ENCODE results near the gene TPRG1.

The TPRG1 gene

DNA sequence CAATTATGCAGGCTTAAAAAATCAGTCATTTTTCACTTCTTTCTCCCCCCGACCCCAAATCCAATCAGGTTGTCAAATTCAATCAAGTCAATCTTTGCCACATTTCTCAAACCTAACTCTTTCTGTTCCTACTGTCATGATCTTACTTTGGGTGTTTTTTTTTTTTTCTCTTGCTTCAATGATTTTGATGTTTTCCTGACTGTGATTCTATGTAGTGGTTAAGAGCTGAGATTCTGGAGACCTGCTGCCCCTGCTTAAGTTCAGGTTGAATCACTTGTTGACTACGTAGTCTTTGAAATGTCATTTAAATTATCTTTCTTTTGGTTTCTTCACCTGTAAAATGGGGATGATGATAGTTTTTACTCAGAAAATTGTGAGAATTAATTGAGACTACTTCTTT lies 117.5 kb downstream of the TPRG1 start:
- no peak for DNase-seq
- TF ChIP-seq POLR2A (IDR thresholded peaks at IDR 0.05; ENCODE audit: low read length) (no peak), GATA1 (IDR thresholded peaks at IDR 0.05; ENCODE audit: low read depth, low read length) (no peak)

DNA sequence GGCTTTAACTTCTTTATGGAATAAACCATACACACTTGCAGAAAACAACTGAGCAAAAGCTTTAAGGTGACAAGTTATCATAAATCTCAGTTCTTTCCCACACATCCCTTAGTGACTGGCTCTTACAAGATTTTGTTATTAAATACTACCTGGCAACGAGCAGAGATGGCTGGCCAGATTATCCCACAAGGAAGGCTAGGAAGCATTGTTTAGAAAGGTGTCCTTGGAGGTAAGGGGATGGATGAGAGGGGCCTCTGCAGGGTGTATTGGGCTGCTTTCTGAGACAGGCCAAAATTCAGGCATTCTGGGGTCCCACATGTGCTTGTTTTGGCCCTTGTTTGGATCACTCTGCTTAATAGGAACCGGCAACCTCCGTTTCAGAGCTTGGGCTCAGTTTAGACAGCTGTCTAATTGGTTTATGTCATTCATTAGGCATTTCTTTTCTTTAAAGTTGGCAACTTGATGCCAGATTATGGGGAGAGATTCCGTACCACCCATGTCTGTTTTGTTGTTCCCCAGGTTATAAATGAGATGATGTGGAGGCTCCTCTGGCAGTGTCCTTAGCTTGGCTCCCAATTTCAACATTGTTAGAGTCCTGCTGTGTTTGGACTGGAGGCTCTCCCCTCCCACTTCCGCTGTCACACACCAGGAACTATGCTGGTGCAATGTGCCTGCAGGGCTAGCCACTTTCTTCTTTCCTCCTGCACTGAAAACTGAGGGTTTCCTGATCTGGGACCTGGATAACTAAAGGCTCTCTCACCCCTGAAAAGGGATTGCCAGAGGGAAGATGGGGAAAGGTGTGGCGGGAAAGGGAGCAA lies 121.1 kb downstream of the TPRG1 start:
- TF ChIP-seq GATA1 (IDR thresholded peaks at IDR 0.05; ENCODE audit: low read depth, low read length) (no peak), POLR2A (IDR thresholded peaks at IDR 0.05; ENCODE audit: low read length) (no peak)
- no peak for DNase-seq

DNA sequence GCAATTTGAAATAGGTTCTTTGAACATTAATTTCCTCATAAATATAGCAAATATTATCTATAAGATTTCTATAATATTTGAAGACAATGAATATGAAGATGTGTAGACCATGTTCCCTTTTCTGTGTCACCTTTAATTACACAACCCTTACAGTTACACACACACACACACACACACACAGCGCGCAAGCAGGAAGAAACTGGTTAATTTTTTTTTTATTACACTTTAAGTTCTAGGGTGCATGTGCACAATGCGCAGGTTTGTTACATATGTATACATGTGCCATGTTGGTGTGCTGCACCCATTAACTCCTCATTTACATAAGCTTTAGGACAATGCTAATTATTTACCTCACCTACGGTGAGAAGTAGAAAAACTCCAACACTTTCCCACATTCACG lies 122.9 kb downstream of the TPRG1 start:
- DNase-seq: no peak
- TF ChIP-seq POLR2A (IDR thresholded peaks at IDR 0.05; ENCODE audit: low read length): no peak
- TF ChIP-seq GATA1 (IDR thresholded peaks at IDR 0.05; ENCODE audit: low read depth, low read length): no peak

DNA sequence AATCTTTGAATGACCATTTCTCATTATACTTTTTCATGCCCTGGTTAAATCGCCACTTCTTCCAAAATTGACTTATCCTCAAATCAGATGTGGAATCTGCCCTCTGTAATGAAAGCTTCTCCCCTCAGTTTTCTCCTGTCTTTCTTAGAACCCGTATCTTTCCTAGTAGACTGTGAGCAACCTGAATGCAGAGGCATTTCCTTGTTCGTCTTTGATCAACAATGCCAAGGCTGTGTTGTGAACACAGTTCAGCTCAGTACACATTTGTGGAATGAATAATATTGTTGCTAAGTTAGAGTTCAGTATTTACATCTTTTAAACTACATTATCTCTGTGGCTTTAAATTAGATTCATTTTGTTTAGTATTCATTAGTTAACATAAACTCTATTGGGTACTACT lies 123.3 kb downstream of the TPRG1 start:
- TF ChIP-seq POLR2A (IDR thresholded peaks at IDR 0.05; ENCODE audit: low read length): no peak
- DNase-seq: no peak

DNA sequence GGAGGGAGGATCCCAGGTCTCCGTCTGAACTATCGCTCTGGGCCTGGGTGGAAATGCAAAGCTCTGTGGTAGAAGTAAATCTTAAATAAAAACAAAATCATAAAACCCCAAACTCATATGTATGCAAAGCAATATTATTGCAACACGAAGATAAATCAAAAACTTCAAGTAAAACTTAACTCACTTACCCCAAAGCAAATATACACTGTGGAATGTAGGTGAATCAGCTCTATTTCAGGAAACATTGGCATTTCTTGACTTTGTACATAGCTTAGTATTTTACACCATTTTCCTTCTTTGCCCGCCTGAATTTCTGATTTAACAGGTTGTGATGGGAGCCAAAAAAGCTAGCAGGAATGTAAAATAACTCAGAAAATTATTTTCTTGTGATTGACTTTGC lies 126.2 kb downstream of the TPRG1 start:
- no peak for TF ChIP-seq GATA1 (IDR thresholded peaks at IDR 0.05; ENCODE audit: low read depth, low read length)
- no peak for TF ChIP-seq POLR2A (IDR thresholded peaks at IDR 0.05; ENCODE audit: low read length)
- DNase-seq: no peak

DNA sequence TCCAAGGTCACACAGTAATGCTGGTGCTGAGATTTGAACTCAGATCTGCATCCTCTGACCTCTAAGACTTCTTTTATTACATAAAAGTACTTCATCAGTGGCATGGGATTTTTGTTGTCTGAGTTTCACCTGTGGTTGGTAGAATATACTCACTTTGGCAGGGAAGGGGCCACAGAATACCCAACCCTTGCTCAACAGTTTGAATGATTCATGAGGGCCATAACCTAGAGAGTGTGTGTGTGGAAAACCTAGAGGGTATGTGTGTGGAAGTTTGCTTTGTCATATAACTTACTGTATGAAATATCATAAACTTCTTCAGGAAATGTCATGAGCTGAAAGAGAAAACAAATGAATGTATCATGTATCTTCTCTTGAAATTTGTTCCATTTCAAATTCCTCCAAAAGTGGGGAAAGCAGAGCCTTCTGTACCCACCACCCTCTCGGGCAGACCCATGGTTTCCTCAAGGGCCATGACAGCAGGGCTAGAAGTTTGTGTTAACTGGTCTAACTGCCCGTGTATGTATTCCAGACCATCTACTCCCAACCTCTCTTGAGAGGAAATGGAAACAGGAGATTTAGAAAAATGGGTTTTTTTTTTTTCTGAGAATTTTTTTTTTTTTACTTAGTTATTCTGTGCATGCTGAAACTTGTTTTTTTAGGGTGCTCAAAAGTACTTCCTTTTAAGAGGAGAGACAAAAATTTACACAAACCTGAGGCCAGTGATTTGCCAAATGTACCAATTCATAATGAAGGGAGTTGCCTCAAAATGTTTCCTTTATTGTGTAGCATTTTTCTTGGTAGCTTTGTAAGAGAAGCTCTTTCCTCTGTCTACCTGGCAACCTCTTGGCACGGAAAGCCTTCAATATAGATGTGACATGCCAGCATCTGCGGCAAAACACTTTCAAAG lies 127.0 kb downstream of the TPRG1 start:
- TF ChIP-seq GATA1 (IDR thresholded peaks at IDR 0.05; ENCODE audit: low read depth, low read length) (no peak), POLR2A (IDR thresholded peaks at IDR 0.05; ENCODE audit: low read length) (no peak)
- DNase-seq: no peak

DNA sequence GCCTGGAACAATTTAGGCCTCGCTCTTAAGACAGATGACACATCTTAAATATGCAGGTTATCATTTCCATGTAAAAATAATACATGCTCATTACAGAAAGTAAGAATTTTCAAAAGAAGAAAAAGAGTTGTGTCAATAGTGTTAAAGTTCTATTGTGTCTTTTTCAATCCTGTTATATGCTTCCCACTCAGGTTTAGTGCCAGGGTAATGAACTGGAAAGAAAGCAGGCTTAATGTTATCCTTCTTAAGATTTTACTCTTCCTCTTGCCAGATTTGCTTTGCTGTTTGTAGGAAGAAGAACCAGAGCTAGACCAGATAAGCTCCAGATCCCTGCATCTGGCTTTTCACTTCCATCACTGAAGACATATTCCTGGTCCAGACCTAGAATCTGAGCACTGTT lies 128.6 kb downstream of the TPRG1 start:
- no peak for DNase-seq
- TF ChIP-seq GATA1 (IDR thresholded peaks at IDR 0.05; ENCODE audit: low read depth, low read length) (no peak), POLR2A (IDR thresholded peaks at IDR 0.05; ENCODE audit: low read length) (no peak)

DNA sequence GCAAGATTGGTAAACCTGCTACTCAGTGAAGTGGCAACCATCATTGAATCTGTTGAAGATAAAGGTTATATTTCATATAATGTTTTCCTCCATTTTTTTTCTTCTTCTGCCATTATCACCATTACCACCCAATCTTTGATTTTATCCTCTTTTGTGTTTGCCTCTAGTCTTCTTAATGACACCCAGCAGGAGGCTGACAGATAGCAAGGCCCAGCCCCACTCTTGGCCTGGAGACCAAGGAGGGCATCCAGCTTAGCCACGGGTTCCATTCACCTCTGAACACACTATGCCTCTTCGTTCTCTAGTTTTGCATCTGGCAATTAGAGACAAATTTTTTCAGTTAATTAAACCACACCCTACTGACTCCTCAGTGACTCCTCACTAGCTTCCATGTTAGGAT lies 129.7 kb downstream of the TPRG1 start:
- no peak for DNase-seq
- TF ChIP-seq GATA1 (IDR thresholded peaks at IDR 0.05; ENCODE audit: low read depth, low read length) (no peak), POLR2A (IDR thresholded peaks at IDR 0.05; ENCODE audit: low read length) (no peak)

DNA sequence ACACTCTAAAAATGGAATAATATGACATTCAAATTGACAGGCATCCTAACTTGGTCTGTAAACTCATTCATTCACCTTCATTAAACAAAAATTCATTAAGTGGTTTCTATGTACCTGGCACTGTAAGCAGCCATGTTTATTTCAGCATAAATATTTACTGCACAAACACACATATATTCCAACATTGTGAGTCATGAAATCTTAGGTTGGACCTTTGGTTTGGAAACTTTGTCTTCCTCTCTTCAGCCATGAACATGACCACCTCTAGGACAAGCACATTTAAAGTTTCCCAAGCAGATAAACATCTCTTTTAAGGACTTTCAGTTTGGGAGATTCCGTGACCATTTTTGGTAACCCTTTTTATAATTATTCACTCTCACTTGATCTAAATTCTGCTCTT lies 131.8 kb downstream of the TPRG1 start:
- DNase-seq: no peak
- TF ChIP-seq GATA1 (IDR thresholded peaks at IDR 0.05; ENCODE audit: low read depth, low read length) (no peak), POLR2A (IDR thresholded peaks at IDR 0.05; ENCODE audit: low read length) (no peak)

DNA sequence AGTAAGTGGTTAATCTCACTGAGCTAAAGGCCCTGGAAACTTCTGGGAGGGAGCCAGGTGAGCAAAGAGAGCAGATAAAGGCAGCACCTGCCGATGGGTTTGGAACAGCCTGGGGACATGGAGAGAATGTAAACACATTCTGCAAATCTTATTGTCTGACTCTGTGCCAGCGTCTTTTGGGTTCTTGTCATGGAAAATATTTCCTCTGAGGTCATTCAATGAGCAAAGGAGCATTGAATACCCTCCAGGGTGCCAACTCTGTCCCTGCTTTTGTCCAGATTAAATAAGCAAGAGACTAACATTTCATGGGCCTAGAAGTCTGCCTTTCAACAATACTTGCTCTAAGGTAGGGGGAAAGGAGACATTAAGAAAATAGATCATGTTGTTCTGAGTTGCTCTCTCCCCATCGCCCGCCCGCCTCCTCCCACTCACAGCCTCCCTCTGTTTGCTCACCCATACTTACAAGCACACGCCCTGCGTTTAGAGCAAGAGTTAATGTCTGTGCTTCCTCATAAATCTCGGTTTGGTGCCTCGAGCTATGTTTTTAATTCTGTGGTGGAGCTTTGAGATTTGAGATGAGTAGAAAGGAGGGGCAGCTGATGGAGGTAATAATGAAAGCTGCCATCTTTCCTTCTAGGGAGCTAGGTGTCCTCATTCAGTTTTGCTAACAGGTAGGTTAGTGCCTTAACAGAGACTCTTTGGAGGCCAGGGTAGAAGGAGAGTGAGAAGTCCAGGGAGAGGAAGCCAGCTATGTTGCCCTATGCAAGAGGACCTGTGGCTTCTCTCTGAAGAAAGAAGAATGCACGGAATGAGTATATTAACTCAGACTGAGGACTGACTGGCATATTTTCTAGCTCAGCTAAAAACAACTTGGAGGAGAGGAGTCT lies 132.9 kb downstream of the TPRG1 start:
- no peak for TF ChIP-seq GATA1 (IDR thresholded peaks at IDR 0.05; ENCODE audit: low read depth, low read length)
- no peak for TF ChIP-seq POLR2A (IDR thresholded peaks at IDR 0.05; ENCODE audit: low read length)
- DNase-seq: no peak

DNA sequence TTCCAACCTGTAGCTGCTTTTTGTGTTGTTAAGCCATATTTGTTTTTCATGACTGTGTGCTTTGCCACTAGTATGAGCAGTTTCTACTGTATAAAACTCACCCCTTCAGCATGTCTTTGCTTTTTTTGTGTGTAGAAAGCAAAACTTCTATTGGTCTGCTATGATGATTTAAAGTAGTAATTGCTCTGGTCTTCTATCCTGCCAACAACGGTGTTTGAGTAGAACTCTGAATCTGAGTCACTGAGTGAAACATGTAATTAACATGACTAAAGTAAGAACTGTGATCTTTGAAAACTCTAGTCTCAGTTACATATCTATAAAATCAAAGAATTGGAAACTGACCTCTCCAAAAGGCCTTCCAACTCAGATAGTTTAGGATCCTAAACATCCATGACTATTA lies 133.6 kb downstream of the TPRG1 start:
- no peak for DNase-seq
- TF ChIP-seq POLR2A (IDR thresholded peaks at IDR 0.05; ENCODE audit: low read length): no peak
- TF ChIP-seq GATA1 (IDR thresholded peaks at IDR 0.05; ENCODE audit: low read depth, low read length): no peak

DNA sequence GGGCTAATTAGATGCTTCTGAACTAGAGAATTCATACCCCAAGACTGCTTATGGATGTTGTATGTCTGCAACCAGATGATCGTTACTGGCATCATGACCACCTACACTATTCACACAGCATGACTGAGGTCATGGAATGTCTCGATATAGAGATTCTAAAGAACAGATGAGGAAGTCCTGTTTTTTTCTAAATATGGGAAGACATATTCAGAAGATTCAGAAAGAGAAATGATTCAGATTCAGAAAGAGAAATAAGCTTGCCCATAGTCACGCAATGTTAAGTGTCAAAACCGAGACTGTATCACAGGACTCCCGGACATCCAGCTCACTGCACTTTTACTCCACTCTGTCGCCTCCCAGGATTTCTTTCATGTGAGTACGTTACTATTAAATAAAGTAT lies 136.2 kb downstream of the TPRG1 start:
- DNase-seq: no peak
- no peak for TF ChIP-seq POLR2A (IDR thresholded peaks at IDR 0.05; ENCODE audit: low read length)
- TF ChIP-seq GATA1 (IDR thresholded peaks at IDR 0.05; ENCODE audit: low read depth, low read length): no peak

DNA sequence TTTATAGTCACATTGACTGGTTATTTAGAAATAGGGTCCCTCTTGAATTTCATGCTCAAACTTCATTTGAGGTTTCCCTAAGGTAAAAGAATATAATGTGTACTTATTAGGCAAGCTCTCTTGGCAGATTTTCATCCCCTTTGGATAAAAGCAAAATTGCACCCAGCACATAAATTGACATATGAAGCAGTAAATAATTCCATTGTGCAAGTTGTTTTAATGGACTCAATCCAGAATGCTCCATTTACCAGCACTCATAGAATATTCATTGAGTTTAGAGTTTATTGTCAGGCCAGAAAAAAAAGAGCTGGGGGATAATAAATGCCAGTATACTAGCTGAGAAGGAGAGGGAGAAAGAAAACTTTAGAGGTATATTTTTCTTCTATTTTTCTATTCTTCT lies 136.8 kb downstream of the TPRG1 start:
- DNase-seq: no peak

More for the DNA sequence above, 136.8 kb downstream of the TPRG1 start:
- no peak for TF ChIP-seq GATA1 (IDR thresholded peaks at IDR 0.05; ENCODE audit: low read depth, low read length)
- no peak for TF ChIP-seq POLR2A (IDR thresholded peaks at IDR 0.05; ENCODE audit: low read length)

All from erythroblast (primary cell).